Erythroblast (primary cell): ENCODE measurements around the gene ABCG2.

Source experiments
- GATA1 ChIP-seq: IDR thresholded peaks from 2 replicates; pipeline ENCODE4 v1.6.1; 2011; ENCODE audit warnings: low read depth, mild to moderate bottlenecking, control low read depth, low read length, moderate library complexity
- POLR2A ChIP-seq: IDR thresholded peaks from 2 replicates; pipeline ENCODE4 v1.6.1; 2011; ENCODE audit warnings: mild to moderate bottlenecking, low read length

GRCh38 chr4:88112856-88113255 lies 45.6 kb downstream of the ABCG2 start:
- TF ChIP-seq POLR2A (no peak), GATA1 (no peak)
